GM23338 (cell line): Measurements from ENCODE around the gene NINJ1. TPM values are rescaled to one million over a fixed set of nuclear protein-coding genes. Genes with fewer than 3 reads are reported as not detected.

Experiments used
- ATAC-seq: fragments of 200-7000 bp; cut with Tn5 transposase; 3 replicates; pipeline ENCODE4 v1.9.1; 2020
- DNase-seq: peaks from one replicate; pipeline ENCODE4 v3.0.0-alpha.2; 2015; ENCODE audit warnings: low spot score
- H2AFZ ChIP-seq: fragments of 200-600 bp; sonication (generic); 2 replicates; pipeline ENCODE4 v1.8.0; 2016; ENCODE audit warnings: antibody characterized with exemption, mild to moderate bottlenecking, moderate library complexity
- H3F3A ChIP-seq: fragments of 200-600 bp; sonication (generic); replicated peaks from 2 replicates; pipeline ENCODE4 v1.8.0; 2017; ENCODE audit warnings: antibody characterized with exemption, mixed run types, low read depth
- H3K27ac ChIP-seq: fragments of 200-600 bp; sonication (generic); 2 replicates; pipeline ENCODE4 v1.6.1; 2016; ENCODE audit warnings: low read depth
- H3K27me3 ChIP-seq: fragments of 200-600 bp; sonication (generic); 2 replicates; pipeline ENCODE4 v1.8.0; 2016; ENCODE audit warnings: mild to moderate bottlenecking, mixed run types, moderate library complexity; ENCODE audit not compliant: insufficient read depth
- H3K36me3 ChIP-seq: fragments of 200-600 bp; sonication (generic); 2 replicates; pipeline ENCODE4 v1.8.0; 2016; ENCODE audit warnings: mild to moderate bottlenecking; ENCODE audit not compliant: insufficient read depth
- H3K4me1 ChIP-seq: fragments of 200-600 bp; sonication (generic); 2 replicates; pipeline ENCODE4 v1.8.0; 2016; ENCODE audit warnings: mild to moderate bottlenecking, moderate library complexity; ENCODE audit not compliant: insufficient read depth
- H3K4me2 ChIP-seq: fragments of 200-600 bp; sonication (generic); 2 replicates; pipeline ENCODE4 v1.7.1; 2017; ENCODE audit warnings: mixed run types
- H3K4me3 ChIP-seq: fragments of 200-600 bp; sonication (generic); 2 replicates; pipeline ENCODE4 v1.6.1; 2016; ENCODE audit warnings: mixed run types
- H3K79me2 ChIP-seq: fragments of 200-600 bp; sonication (generic); replicated peaks from 2 replicates; pipeline ENCODE4 v1.8.0; 2017; ENCODE audit warnings: mild to moderate bottlenecking; ENCODE audit not compliant: insufficient read depth
- H3K9me2 ChIP-seq: fragments of 200-600 bp; sonication (generic); 2 replicates; pipeline ENCODE4 v1.8.0; 2017; ENCODE audit not compliant: insufficient read depth
- H4K20me1 ChIP-seq: fragments of 200-600 bp; sonication (generic); replicated peaks from 2 replicates; pipeline ENCODE4 v1.8.0; 2017; ENCODE audit warnings: mild to moderate bottlenecking; ENCODE audit not compliant: insufficient read depth
- H3K27ac Mint-ChIP-seq: 2 replicates; pipeline ENCODE4 v1.8.0; 2020; ENCODE audit warnings: inconsistent platforms, mild to moderate bottlenecking, moderate library complexity, mixed read lengths
- H3K27me3 Mint-ChIP-seq: 3 replicates; pipeline ENCODE4 v1.8.0; 2022; ENCODE audit warnings: low read depth, mild to moderate bottlenecking, moderate library complexity, mixed read lengths, inconsistent platforms; ENCODE audit not compliant: insufficient read depth, poor library complexity
- H3K36me3 Mint-ChIP-seq: 3 replicates; pipeline ENCODE4 v1.8.0; 2021; ENCODE audit warnings: low read depth, mild to moderate bottlenecking, inconsistent platforms, moderate library complexity, mixed read lengths
- H3K4me1 Mint-ChIP-seq: 3 replicates; pipeline ENCODE4 v1.8.0; 2020; ENCODE audit warnings: mild to moderate bottlenecking, inconsistent platforms, mixed read lengths
- H3K4me3 Mint-ChIP-seq: 3 replicates; pipeline ENCODE4 v1.8.0; 2021; ENCODE audit warnings: moderate library complexity, mild to moderate bottlenecking, inconsistent platforms, mixed read lengths
- H3K9me3 Mint-ChIP-seq: 3 replicates; pipeline ENCODE4 v1.8.0; 2020; ENCODE audit warnings: moderate library complexity, mild to moderate bottlenecking, inconsistent platforms, mixed read lengths
- EZH2 ChIP-seq: fragments of 200-600 bp; sonication (generic); IDR thresholded peaks from one replicate; pipeline ENCODE4 v1.8.0; 2017; ENCODE audit warnings: antibody characterized with exemption, mild to moderate bottlenecking, low read depth; ENCODE audit not compliant: unreplicated experiment
- NANOG ChIP-seq: IDR thresholded peaks from 2 replicates; pipeline ENCODE4 v1.6.1; 2016; ENCODE audit warnings: antibody characterized with exemption, borderline replicate concordance
- POLR2AphosphoS5 ChIP-seq: IDR thresholded peaks from 2 replicates; pipeline ENCODE4 v1.6.1; 2016; ENCODE audit warnings: antibody characterized with exemption, low read depth
- STAT1 ChIP-seq: IDR thresholded peaks from one replicate; pipeline ENCODE4 v1.6.1; 2016; ENCODE audit warnings: antibody characterized with exemption; ENCODE audit not compliant: unreplicated experiment
- ZNF331 ChIP-seq: fragments of 250-450 bp; sonication (Bioruptor Pico); IDR thresholded peaks from 2 replicates; pipeline ENCODE4 v1.5.0; 2020; ENCODE audit warnings: low read depth, mild to moderate bottlenecking, moderate library complexity
- polyA plus RNA-seq: library from polyadenylated mRNA; unstranded; fragments of >200 nt; fragmentation: Nextera tagmentation; extraction: Ambion mirVana; gene quantifications from 2 replicates; pipeline ENCODE4 v1.2.1, GENCODE V29; 2016
- total RNA-seq: library from RNA; depleted of rRNA; stranded (reverse); fragments of >200 nt; shearing (Covaris generic); gene quantifications from 2 replicates; pipeline ENCODE4 v1.2.3, GENCODE V29; 2014
- TF ChIP-seq, protein P1 (sequence below): IDR thresholded peaks from 2 replicates; pipeline ENCODE4 v1.6.1; 2016; ENCODE audit warnings: antibody characterized with exemption
- TF ChIP-seq, protein P2 (sequence below), 2 experiments: fragments of 200-600 bp in 1 of 2; sonication (generic) in 1 of 2; conservative IDR thresholded peaks; 2 replicates each; pipeline versions ENCODE4 v1.5.1 to v1.6.1; 2016 to 2017; ENCODE audit warnings: antibody characterized with exemption in 2 of 2, low read depth in 2 of 2, mild to moderate bottlenecking in 2 of 2, moderate library complexity in 1 of 2
- TF ChIP-seq, protein P3 (sequence below): IDR thresholded peaks from one replicate; pipeline ENCODE4 v1.6.1; 2018; ENCODE audit warnings: antibody characterized with exemption; ENCODE audit not compliant: unreplicated experiment

Gene NINJ1
- total and polyA plus RNA-seq, 2 experiments from 2014 or later = 36.3 to 39.7 TPM

DNA sequence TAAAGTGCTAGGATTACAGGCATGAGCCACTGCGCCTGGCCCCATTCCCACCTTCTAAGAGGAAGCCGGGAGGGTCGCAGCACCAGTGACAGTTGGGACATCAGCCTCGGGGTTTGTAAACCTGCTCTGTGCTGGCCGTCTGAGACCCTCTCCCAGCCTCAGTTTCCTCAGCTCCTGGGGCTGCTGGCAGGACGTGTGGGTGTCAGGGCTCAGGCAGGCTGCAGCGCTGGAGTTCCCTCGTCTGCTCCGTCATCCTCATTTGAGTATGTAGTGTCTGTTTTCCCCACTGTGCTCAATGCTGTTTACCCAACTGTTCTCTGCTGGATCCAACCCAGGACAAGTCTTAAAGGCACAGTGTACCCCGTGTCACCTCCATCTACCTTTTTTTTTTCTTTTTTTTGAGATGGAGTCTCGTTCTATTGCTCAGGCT, 2.0 kb upstream of the NINJ1 start:
- no peaks in the 10 kb centered on the region; the same call in 2 of the 3 replicates for H3K36me3 Mint-ChIP-seq
- H3K27me3 Mint-ChIP-seq = peaks cover 21% of the 10 kb centered on the region
- TF ChIP-seq NANOG (no peak), EZH2 (no peak), ZNF331 (CRISPR knock-in tag) (no peak), STAT1 (no peak), POLR2AphosphoS5 (no peak)
- TF ChIP-seq, protein P1, sequence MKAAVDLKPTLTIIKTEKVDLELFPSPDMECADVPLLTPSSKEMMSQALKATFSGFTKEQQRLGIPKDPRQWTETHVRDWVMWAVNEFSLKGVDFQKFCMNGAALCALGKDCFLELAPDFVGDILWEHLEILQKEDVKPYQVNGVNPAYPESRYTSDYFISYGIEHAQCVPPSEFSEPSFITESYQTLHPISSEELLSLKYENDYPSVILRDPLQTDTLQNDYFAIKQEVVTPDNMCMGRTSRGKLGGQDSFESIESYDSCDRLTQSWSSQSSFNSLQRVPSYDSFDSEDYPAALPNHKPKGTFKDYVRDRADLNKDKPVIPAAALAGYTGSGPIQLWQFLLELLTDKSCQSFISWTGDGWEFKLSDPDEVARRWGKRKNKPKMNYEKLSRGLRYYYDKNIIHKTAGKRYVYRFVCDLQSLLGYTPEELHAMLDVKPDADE = no peak
- TF ChIP-seq, protein P2, sequence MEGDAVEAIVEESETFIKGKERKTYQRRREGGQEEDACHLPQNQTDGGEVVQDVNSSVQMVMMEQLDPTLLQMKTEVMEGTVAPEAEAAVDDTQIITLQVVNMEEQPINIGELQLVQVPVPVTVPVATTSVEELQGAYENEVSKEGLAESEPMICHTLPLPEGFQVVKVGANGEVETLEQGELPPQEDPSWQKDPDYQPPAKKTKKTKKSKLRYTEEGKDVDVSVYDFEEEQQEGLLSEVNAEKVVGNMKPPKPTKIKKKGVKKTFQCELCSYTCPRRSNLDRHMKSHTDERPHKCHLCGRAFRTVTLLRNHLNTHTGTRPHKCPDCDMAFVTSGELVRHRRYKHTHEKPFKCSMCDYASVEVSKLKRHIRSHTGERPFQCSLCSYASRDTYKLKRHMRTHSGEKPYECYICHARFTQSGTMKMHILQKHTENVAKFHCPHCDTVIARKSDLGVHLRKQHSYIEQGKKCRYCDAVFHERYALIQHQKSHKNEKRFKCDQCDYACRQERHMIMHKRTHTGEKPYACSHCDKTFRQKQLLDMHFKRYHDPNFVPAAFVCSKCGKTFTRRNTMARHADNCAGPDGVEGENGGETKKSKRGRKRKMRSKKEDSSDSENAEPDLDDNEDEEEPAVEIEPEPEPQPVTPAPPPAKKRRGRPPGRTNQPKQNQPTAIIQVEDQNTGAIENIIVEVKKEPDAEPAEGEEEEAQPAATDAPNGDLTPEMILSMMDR (conservative IDR thresholded peaks at IDR 0.05; ENCODE audit: low read depth in 2 of 2) = no peak
- TF ChIP-seq, protein P3, sequence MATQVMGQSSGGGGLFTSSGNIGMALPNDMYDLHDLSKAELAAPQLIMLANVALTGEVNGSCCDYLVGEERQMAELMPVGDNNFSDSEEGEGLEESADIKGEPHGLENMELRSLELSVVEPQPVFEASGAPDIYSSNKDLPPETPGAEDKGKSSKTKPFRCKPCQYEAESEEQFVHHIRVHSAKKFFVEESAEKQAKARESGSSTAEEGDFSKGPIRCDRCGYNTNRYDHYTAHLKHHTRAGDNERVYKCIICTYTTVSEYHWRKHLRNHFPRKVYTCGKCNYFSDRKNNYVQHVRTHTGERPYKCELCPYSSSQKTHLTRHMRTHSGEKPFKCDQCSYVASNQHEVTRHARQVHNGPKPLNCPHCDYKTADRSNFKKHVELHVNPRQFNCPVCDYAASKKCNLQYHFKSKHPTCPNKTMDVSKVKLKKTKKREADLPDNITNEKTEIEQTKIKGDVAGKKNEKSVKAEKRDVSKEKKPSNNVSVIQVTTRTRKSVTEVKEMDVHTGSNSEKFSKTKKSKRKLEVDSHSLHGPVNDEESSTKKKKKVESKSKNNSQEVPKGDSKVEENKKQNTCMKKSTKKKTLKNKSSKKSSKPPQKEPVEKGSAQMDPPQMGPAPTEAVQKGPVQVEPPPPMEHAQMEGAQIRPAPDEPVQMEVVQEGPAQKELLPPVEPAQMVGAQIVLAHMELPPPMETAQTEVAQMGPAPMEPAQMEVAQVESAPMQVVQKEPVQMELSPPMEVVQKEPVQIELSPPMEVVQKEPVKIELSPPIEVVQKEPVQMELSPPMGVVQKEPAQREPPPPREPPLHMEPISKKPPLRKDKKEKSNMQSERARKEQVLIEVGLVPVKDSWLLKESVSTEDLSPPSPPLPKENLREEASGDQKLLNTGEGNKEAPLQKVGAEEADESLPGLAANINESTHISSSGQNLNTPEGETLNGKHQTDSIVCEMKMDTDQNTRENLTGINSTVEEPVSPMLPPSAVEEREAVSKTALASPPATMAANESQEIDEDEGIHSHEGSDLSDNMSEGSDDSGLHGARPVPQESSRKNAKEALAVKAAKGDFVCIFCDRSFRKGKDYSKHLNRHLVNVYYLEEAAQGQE = no peak
- no peaks in the 10 kb centered on the region for H3F3A ChIP-seq
- H3K27ac ChIP-seq = no peak overlapping the region
- H3K4me1 ChIP-seq = peaks cover 12% of the 10 kb centered on the region
- H3K4me1 Mint-ChIP-seq = peaks cover 28% of the 10 kb centered on the region
- no peak overlapping the region for H3K4me2 ChIP-seq
- H3K27me3 ChIP-seq = peaks cover 9% of the 10 kb centered on the region
- no peaks in the 10 kb centered on the region for H3K9me2 ChIP-seq
- no peak overlapping the region for H3K4me3 Mint-ChIP-seq
- no peak for DNase-seq
- 0 out of 2 replicates have a peak, but pooled peaks cover 8% of the 10 kb centered on the region for H4K20me1 ChIP-seq
- no peak for ATAC-seq
- H3K27ac Mint-ChIP-seq = no peak overlapping the region
- H3K9me3 Mint-ChIP-seq = no peaks in the 10 kb centered on the region
- 0 out of 2 replicates have a peak, but pooled peaks cover 6% of the 10 kb centered on the region for H3K79me2 ChIP-seq
- H2AFZ ChIP-seq = no peak overlapping the region
- no peak overlapping the region for H3K4me3 ChIP-seq
- H3K36me3 ChIP-seq = no peaks in the 10 kb centered on the region
